SJSA1 (cell line): ENCODE results near the gene ESPN. TPM values are rescaled to one million over a fixed set of nuclear protein-coding genes. Genes with fewer than 3 reads are reported as not detected.
A peak's percentile ranks its signal among the peaks of the same experiment; 100 is the strongest.

Experiments
- DNase-seq, 2 experiments: peaks; one replicate each; pipeline ENCODE4 v3.0.0-alpha.2; 2015 to 2020; ENCODE audit warnings: low spot score in 2 of 2, low read depth in 1 of 2
- H3K27ac ChIP-seq: fragments of 250-450 bp; sonication (Bioruptor Pico); 2 replicates; pipeline ENCODE4 v1.5.1; 2020; ENCODE audit warnings: mild to moderate bottlenecking, moderate library complexity
- H3K27me3 ChIP-seq: fragments of 250-450 bp; sonication (Bioruptor Pico); replicated peaks from 2 replicates; pipeline ENCODE4 v1.5.1; 2020; ENCODE audit warnings: mild to moderate bottlenecking, moderate library complexity
- H3K36me3 ChIP-seq: fragments of 250-450 bp; sonication (Bioruptor Pico); 2 replicates; pipeline ENCODE4 v1.5.1; 2020; ENCODE audit warnings: mild to moderate bottlenecking
- H3K4me1 ChIP-seq: fragments of 250-450 bp; sonication (Bioruptor Pico); replicated peaks from 2 replicates; pipeline ENCODE4 v1.6.1; 2021; ENCODE audit warnings: mild to moderate bottlenecking
- H3K4me3 ChIP-seq: fragments of 250-450 bp; sonication (Bioruptor Pico); 2 replicates; pipeline ENCODE4 v1.5.1; 2020; ENCODE audit warnings: mild to moderate bottlenecking
- H3K9me3 ChIP-seq: fragments of 250-450 bp; sonication (Bioruptor Pico); replicated peaks from 2 replicates; pipeline ENCODE4 v1.5.1; 2020; ENCODE audit warnings: mild to moderate bottlenecking
- total RNA-seq: library from RNA; depleted of rRNA; stranded (reverse); fragments of >200 nt; shearing (Covaris generic); gene quantifications from 2 replicates; pipeline ENCODE4 v1.2.3, GENCODE V29; 2014

Gene ESPN
- total RNA-seq, 1 experiment from 2014 or later: not detected

- Histone ChIP-seq H3K36me3 (no peaks in the 10 kb centered on the region), H3K4me3 (no peak overlapping the region), H3K27me3 (peaks cover 86% of the 10 kb centered on the region), H3K27ac (no peak overlapping the region), H3K9me3 (no peaks in the 10 kb centered on the region), H3K4me1 (peaks cover 25% of the 10 kb centered on the region)
- no peak for DNase-seq
Measured at GRCh38 chr1:6417961-6418667, 6.5 kb upstream of the ESPN start.

- H3K4me3 ChIP-seq: no peak overlapping the region
- H3K9me3 ChIP-seq: no peaks in the 10 kb centered on the region
- peaks cover 93% of the 10 kb centered on the region for H3K27me3 ChIP-seq
- DNase-seq: no peak
- peaks cover 20% of the 10 kb centered on the region for H3K4me1 ChIP-seq
- no peak overlapping the region for H3K27ac ChIP-seq
- H3K36me3 ChIP-seq: no peaks in the 10 kb centered on the region
Measured at GRCh38 chr1:6418668-6419396, 5.7 kb upstream of the ESPN start.

GRCh38 chr1:6419397-6419803, 5.2 kb upstream of the ESPN start:
- no peaks in the 10 kb centered on the region for H3K9me3 ChIP-seq
- no peak overlapping the region for H3K4me3 ChIP-seq
- no peak overlapping the region for H3K27ac ChIP-seq
- DNase-seq: no peak
- peaks cover 16% of the 10 kb centered on the region for H3K4me1 ChIP-seq
- H3K27me3 ChIP-seq: peaks cover 99% of the 10 kb centered on the region
- H3K36me3 ChIP-seq: no peaks in the 10 kb centered on the region

- Histone ChIP-seq H3K27me3 (peaks cover 97% of the 10 kb centered on the region), H3K4me1 (peaks cover 16% of the 10 kb centered on the region), H3K36me3 (no peaks in the 10 kb centered on the region), H3K9me3 (0 out of 2 replicates have a peak, but pooled peaks cover 2% of the 10 kb centered on the region), H3K4me3 (no peak within 1 kb of the TSS), H3K27ac (no peak within 1 kb of the TSS)
- DNase-seq: no peak
Measured at GRCh38 chr1:6419804-6420453, 4.6 kb upstream of the ESPN start, which contains the start of gene HES2. HES2 (minus strand) TSS chr1:6419919; CDS start chr1:6419820, 99 bp downstream.

- peaks cover 15% of the 10 kb centered on the region for H3K4me1 ChIP-seq
- H3K9me3 ChIP-seq: 0 out of 2 replicates have a peak, but pooled peaks cover 2% of the 10 kb centered on the region
- DNase-seq: no peak
- H3K4me3 ChIP-seq: no peak overlapping the region
- H3K27ac ChIP-seq: no peak overlapping the region
- H3K36me3 ChIP-seq: no peaks in the 10 kb centered on the region
- peaks cover 97% of the 10 kb centered on the region for H3K27me3 ChIP-seq
Measured at GRCh38 chr1:6420454-6421042, 4.0 kb upstream of the ESPN start.

- no peak for DNase-seq
- Histone ChIP-seq H3K4me1 (peaks cover 11% of the 10 kb centered on the region), H3K4me3 (no peak overlapping the region), H3K36me3 (no peaks in the 10 kb centered on the region), H3K9me3 (0 out of 2 replicates have a peak, but pooled peaks cover 2% of the 10 kb centered on the region), H3K27me3 (peaks cover 97% of the 10 kb centered on the region), H3K27ac (no peak overlapping the region)
Measured at GRCh38 chr1:6421266-6421665, 3.3 kb upstream of the ESPN start.

GRCh38 chr1:6423321-6423999, 1.1 kb upstream of the ESPN start:
- DNase-seq: peak in 1 of 2 experiments; percentile 49
- peaks cover 88% of the 10 kb centered on the region for H3K27me3 ChIP-seq
- H3K36me3 ChIP-seq: no peaks in the 10 kb centered on the region
- H3K9me3 ChIP-seq: 0 out of 2 replicates have a peak, but pooled peaks cover 2% of the 10 kb centered on the region
- no peak overlapping the region for H3K4me3 ChIP-seq
- no peak overlapping the region for H3K27ac ChIP-seq
- H3K4me1 ChIP-seq: peaks cover 11% of the 10 kb centered on the region

- Histone ChIP-seq H3K27ac (no peak overlapping the region), H3K4me1 (peaks cover 11% of the 10 kb centered on the region), H3K36me3 (no peaks in the 10 kb centered on the region), H3K4me3 (no peak overlapping the region), H3K9me3 (0 out of 2 replicates have a peak, but pooled peaks cover 2% of the 10 kb centered on the region), H3K27me3 (peaks cover 81% of the 10 kb centered on the region)
- no peak for DNase-seq
Measured at GRCh38 chr1:6424000-6424565, 493 bp upstream of the ESPN start.

- peaks cover 5% of the 10 kb centered on the region for H3K4me1 ChIP-seq
- 0 out of 2 replicates have a peak, but pooled peaks cover 2% of the 10 kb centered on the region for H3K9me3 ChIP-seq
- H3K27me3 ChIP-seq: peaks cover 66% of the 10 kb centered on the region
Measured at GRCh38 chr1:6425658-6426057, 1.1 kb downstream of the ESPN start.

GRCh38 chr1:6426277-6426971, 1.8 kb downstream of the ESPN start:
- Histone ChIP-seq H3K27me3 (peaks cover 58% of the 10 kb centered on the region), H3K9me3 (0 out of 2 replicates have a peak, but pooled peaks cover 2% of the 10 kb centered on the region), H3K4me3 (no peak overlapping the region), H3K4me1 (peaks cover 5% of the 10 kb centered on the region), H3K27ac (no peak overlapping the region), H3K36me3 (no peaks in the 10 kb centered on the region)
- DNase-seq: no peak

More at GRCh38 chr1:6425658-6426057, 1.1 kb downstream of the ESPN start:
- no peak overlapping the region for H3K4me3 ChIP-seq
- no peak for DNase-seq
- no peaks in the 10 kb centered on the region for H3K36me3 ChIP-seq
- H3K27ac ChIP-seq: no peak overlapping the region

GRCh38 chr1:6426972-6427350, 2.4 kb downstream of the ESPN start:
- no peak for DNase-seq
- Histone ChIP-seq H3K27ac (no peak overlapping the region), H3K9me3 (0 out of 2 replicates have a peak, but pooled peaks cover 2% of the 10 kb centered on the region), H3K4me1 (peaks cover 5% of the 10 kb centered on the region), H3K27me3 (peaks cover 53% of the 10 kb centered on the region), H3K36me3 (no peaks in the 10 kb centered on the region), H3K4me3 (no peak overlapping the region)
